MM.1S (cell line): Measurements from ENCODE around the gene P3H2.

Experiments
- EZH2 ChIP-seq: fragments of 300-600 bp; sonication (generic); optimal IDR thresholded peaks from 2 replicates; pipeline ENCODE3; 2017; ENCODE audit warnings: low read depth, mild to moderate bottlenecking, antibody characterized with exemption, low read length, mixed read lengths
- EZH2phosphoT487 ChIP-seq: fragments of 300-600 bp; sonication (generic); IDR thresholded peaks from 2 replicates; pipeline ENCODE4 v1.6.1; 2018; ENCODE audit warnings: antibody characterized with exemption, low read length
- TF ChIP-seq, protein P1 (sequence below): fragments of 300-600 bp; sonication (generic); IDR thresholded peaks from 2 replicates; pipeline ENCODE4 v1.5.1; 2016; ENCODE audit warnings: antibody characterized with exemption, low read length, mixed read lengths

DNA sequence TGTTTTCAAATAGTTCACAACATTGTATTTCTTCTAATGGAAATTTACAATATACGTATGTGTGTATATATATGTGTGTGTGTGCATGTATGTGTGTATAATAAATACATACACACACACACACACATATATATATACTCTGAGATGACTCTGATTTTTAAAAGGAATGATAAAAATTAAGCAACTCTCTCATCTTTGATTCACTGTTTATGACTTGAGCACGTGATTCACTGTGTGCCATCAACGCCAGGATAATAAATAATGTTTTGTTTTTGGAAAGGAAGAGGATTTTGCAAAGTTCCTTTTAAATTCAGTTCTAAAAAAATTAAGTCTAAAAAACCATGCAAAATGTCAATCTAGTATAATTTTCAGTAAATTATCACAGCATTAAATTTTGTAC, 132.4 kb downstream of the P3H2 start:
- TF ChIP-seq, protein P1, sequence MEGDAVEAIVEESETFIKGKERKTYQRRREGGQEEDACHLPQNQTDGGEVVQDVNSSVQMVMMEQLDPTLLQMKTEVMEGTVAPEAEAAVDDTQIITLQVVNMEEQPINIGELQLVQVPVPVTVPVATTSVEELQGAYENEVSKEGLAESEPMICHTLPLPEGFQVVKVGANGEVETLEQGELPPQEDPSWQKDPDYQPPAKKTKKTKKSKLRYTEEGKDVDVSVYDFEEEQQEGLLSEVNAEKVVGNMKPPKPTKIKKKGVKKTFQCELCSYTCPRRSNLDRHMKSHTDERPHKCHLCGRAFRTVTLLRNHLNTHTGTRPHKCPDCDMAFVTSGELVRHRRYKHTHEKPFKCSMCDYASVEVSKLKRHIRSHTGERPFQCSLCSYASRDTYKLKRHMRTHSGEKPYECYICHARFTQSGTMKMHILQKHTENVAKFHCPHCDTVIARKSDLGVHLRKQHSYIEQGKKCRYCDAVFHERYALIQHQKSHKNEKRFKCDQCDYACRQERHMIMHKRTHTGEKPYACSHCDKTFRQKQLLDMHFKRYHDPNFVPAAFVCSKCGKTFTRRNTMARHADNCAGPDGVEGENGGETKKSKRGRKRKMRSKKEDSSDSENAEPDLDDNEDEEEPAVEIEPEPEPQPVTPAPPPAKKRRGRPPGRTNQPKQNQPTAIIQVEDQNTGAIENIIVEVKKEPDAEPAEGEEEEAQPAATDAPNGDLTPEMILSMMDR: no peak
- no peak for TF ChIP-seq EZH2
- no peak for TF ChIP-seq EZH2phosphoT487
